H9 (cell line): ENCODE results near the gene NUTM2B. TPM values are rescaled to one million over a fixed set of nuclear protein-coding genes. Genes with fewer than 3 reads are reported as not detected.
"Not testable (repeated sequence)": the region's sequence is repeated elsewhere in the genome, so short reads cannot be mapped to it uniquely, and the experiment has no call there.

Experiments used
- DNase-seq: peaks from one replicate; pipeline ENCODE4 v3.0.0-alpha.2; 2017
- H2AFZ ChIP-seq: one replicate; pipeline ENCODE4 v1.6.1; 2013; ENCODE audit warnings: mild to moderate bottlenecking, low read length, control low read depth, moderate library complexity
- H2AK5ac ChIP-seq: 2 replicates; pipeline ENCODE4 v1.6.1; 2013; ENCODE audit warnings: low read length, control low read depth, mixed read lengths; ENCODE audit not compliant: insufficient read length
- H2BK120ac ChIP-seq: one replicate; pipeline ENCODE4 v1.6.1; 2013; ENCODE audit warnings: low read depth, mild to moderate bottlenecking, low read length, control low read depth, inconsistent platforms; ENCODE audit not compliant: poor library complexity, severe bottlenecking
- H2BK12ac ChIP-seq: 2 replicates; pipeline ENCODE4 v1.6.1; 2013; ENCODE audit warnings: low read length, control low read depth, mixed read lengths, low read depth; ENCODE audit not compliant: insufficient read length
- H2BK15ac ChIP-seq: 2 replicates; pipeline ENCODE4 v1.6.1; 2013; ENCODE audit warnings: low read depth, low read length, control low read depth
- H2BK20ac ChIP-seq: one replicate; pipeline ENCODE4 v1.6.1; 2013; ENCODE audit warnings: low read depth, mild to moderate bottlenecking, low read length, control low read depth, inconsistent platforms; ENCODE audit not compliant: poor library complexity, severe bottlenecking
- H2BK5ac ChIP-seq: 2 replicates; pipeline ENCODE4 v1.6.1; 2013; ENCODE audit warnings: low read length, control low read depth, mixed read lengths; ENCODE audit not compliant: insufficient read length
- H3K14ac ChIP-seq: 2 replicates; pipeline ENCODE4 v1.6.1; 2013; ENCODE audit warnings: low read length, control low read depth; ENCODE audit not compliant: insufficient read depth
- H3K18ac ChIP-seq: 2 replicates; pipeline ENCODE4 v1.6.1; 2013; ENCODE audit warnings: low read depth, mild to moderate bottlenecking, mixed read lengths, low read length, control low read depth; ENCODE audit not compliant: insufficient read length
- H3K23ac ChIP-seq: 2 replicates; pipeline ENCODE4 v1.6.1; 2013; ENCODE audit warnings: low read length, control low read depth, mixed read lengths, low read depth; ENCODE audit not compliant: insufficient read length
- H3K23me2 ChIP-seq: 2 replicates; pipeline ENCODE4 v1.6.1; 2013; ENCODE audit warnings: low read depth, mild to moderate bottlenecking, mixed read lengths, low read length, control low read depth; ENCODE audit not compliant: insufficient read length, poor library complexity, severe bottlenecking
- H3K27ac ChIP-seq: 2 replicates; pipeline ENCODE4 v1.5.1; 2013; ENCODE audit warnings: low read length, control low read depth, mixed read lengths, low read depth; ENCODE audit not compliant: insufficient read length
- H3K27me3 ChIP-seq: 2 replicates; pipeline ENCODE4 v1.6.1; 2013; ENCODE audit warnings: low read length, control low read depth, inconsistent platforms; ENCODE audit not compliant: insufficient read depth
- H3K4ac ChIP-seq: 2 replicates; pipeline ENCODE4 v1.6.1; 2013; ENCODE audit warnings: low read depth, mild to moderate bottlenecking, control low read depth, inconsistent platforms, low read length, moderate library complexity
- H3K4me1 ChIP-seq: 2 replicates; pipeline ENCODE4 v1.6.1; 2013; ENCODE audit warnings: low read length, control low read depth, inconsistent platforms; ENCODE audit not compliant: insufficient read depth
- H3K4me2 ChIP-seq: 2 replicates; pipeline ENCODE4 v1.6.1; 2013; ENCODE audit warnings: low read length, control low read depth, mixed read lengths; ENCODE audit not compliant: insufficient read length, insufficient read depth
- H3K56ac ChIP-seq: 2 replicates; pipeline ENCODE4 v1.6.1; 2013; ENCODE audit warnings: low read depth, mild to moderate bottlenecking, mixed read lengths, low read length, control low read depth; ENCODE audit not compliant: insufficient read length
- H3K79me1 ChIP-seq: 2 replicates; pipeline ENCODE4 v1.6.1; 2013; ENCODE audit warnings: low read depth, mild to moderate bottlenecking, moderate library complexity, low read length, control low read depth, inconsistent platforms; ENCODE audit not compliant: insufficient read depth, poor library complexity, severe bottlenecking
- H3K79me2 ChIP-seq: 2 replicates; pipeline ENCODE4 v1.6.1; 2013; ENCODE audit warnings: low read length, control low read depth, inconsistent platforms; ENCODE audit not compliant: insufficient read depth
- H3K9ac ChIP-seq: 2 replicates; pipeline ENCODE4 v1.6.1; 2013; ENCODE audit warnings: low read length, control low read depth, mixed read lengths; ENCODE audit not compliant: insufficient read length; ENCODE audit errors: extremely low read depth
- H3K9me3 ChIP-seq: one replicate; pipeline ENCODE4 v1.6.1; 2013; ENCODE audit warnings: low read depth, low read length, inconsistent platforms; ENCODE audit not compliant: control insufficient read depth
- H3T11ph ChIP-seq: one replicate; pipeline ENCODE4 v1.6.1; 2013; ENCODE audit warnings: mild to moderate bottlenecking, low read length, control low read depth, inconsistent platforms
- H4K20me1 ChIP-seq: one replicate; pipeline ENCODE4 v1.6.1; 2013; ENCODE audit not compliant: control insufficient read depth, insufficient read length, insufficient read depth
- H4K5ac ChIP-seq: 2 replicates; pipeline ENCODE4 v1.6.1; 2013; ENCODE audit warnings: low read depth, mild to moderate bottlenecking, mixed read lengths, low read length, control low read depth; ENCODE audit not compliant: insufficient read length
- H4K8ac ChIP-seq: replicated peaks from 2 replicates; pipeline ENCODE4 v1.6.1; 2013; ENCODE audit warnings: low read length, control low read depth, mixed read lengths, low read depth; ENCODE audit not compliant: insufficient read length
- H4K91ac ChIP-seq: 2 replicates; pipeline ENCODE4 v1.6.1; 2013; ENCODE audit warnings: low read depth, mild to moderate bottlenecking, moderate library complexity, mixed read lengths, low read length, control low read depth; ENCODE audit not compliant: insufficient read length
- H3K27ac Mint-ChIP-seq, 3 experiments: 2 replicates in 2 of 3; 3 replicates in 1 of 3; pipeline ENCODE4 v1.8.0; 2020 to 2021; ENCODE audit warnings: mixed read lengths in 3 of 3, mild to moderate bottlenecking in 1 of 3, moderate library complexity in 1 of 3
- H3K27me3 Mint-ChIP-seq: 2 replicates; pipeline ENCODE4 v1.8.0; 2021; ENCODE audit warnings: low read depth, mild to moderate bottlenecking, moderate library complexity, mixed read lengths
- H3K36me3 Mint-ChIP-seq, 3 experiments: 2 replicates in 2 of 3; 3 replicates in 1 of 3; pipeline ENCODE4 v1.8.0; 2020 to 2021; ENCODE audit warnings: low read depth in 3 of 3, mixed read lengths in 3 of 3; ENCODE audit not compliant: insufficient read depth in 1 of 3
- H3K4me1 Mint-ChIP-seq, 2 experiments: 2 replicates each; pipeline ENCODE4 v1.8.0; 2020; ENCODE audit warnings: mixed read lengths in 2 of 2
- H3K4me3 Mint-ChIP-seq, 2 experiments: 2 replicates in 1 of 2; 3 replicates in 1 of 2; pipeline ENCODE4 v1.8.0; 2020 to 2021; ENCODE audit warnings: mild to moderate bottlenecking in 2 of 2, mixed read lengths in 2 of 2, moderate library complexity in 1 of 2
- H3K9me3 Mint-ChIP-seq, 2 experiments: 2 replicates in 1 of 2; 3 replicates in 1 of 2; pipeline ENCODE4 v1.8.0; 2020; ENCODE audit warnings: mild to moderate bottlenecking in 2 of 2, mixed read lengths in 2 of 2, moderate library complexity in 1 of 2
- WGBS: extraction: QIAGEN DNeasy Blood & Tissue Kit; methylation state at CpG from one replicate; pipeline ENCODE4 v1.1.7; 2013; ENCODE audit warnings: missing lambda C conversion rate, low lambda C conversion rate, mixed read lengths; ENCODE audit not compliant: insufficient read length; ENCODE audit errors: extremely low coverage; 5-methylcytosine and 5-hydroxymethylcytosine counted together
- long read RNA-seq: library from polyadenylated mRNA; unstranded; transcript quantifications from one replicate; pipeline ENCODE4 v2.0.0, GENCODE V29; 2020
- total RNA-seq: library from RNA; stranded (reverse); gene quantifications from 2 replicates; pipeline ENCODE4 v1.2.1, GENCODE V29; 2021

NUTM2B gene, protein sequence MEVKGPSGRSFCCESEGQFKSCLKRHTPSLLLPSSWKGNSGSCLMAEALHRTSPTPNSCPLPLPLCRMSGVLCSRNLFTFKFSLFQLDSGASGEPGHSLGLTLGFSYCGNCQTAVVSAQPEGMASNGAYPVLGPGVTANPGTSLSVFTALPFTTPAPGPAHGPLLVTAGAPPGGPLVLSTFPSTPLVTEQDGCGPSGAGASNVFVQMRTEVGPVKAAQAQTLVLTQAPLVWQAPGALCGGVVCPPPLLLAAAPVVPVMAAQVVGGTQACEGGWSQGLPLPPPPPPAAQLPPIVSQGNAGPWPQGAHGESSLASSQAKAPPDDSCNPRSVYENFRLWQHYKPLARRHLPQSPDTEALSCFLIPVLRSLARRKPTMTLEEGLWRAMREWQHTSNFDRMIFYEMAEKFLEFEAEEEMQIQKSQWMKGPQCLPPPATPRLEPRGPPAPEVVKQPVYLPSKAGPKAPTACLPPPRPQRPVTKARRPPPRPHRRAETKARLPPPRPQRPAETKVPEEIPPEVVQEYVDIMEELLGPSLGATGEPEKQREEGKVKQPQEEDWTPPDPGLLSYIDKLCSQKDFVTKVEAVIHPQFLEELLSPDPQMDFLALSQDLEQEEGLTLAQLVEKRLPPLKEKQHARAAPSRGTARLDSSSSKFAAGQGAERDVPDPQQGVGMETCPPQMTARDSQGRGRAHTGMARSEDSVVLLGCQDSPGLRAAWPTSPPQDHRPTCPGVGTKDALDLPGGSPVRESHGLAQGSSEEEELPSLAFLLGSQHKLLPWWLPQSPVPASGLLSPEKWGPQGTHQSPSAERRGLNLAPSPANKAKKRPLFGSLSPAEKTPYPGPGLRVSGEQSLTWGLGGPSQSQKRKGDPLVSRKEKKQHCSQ
- 0.07 and 0.46 TPM in 2 replicates for total RNA-seq
- long read RNA-seq = 0 reads

DNA sequence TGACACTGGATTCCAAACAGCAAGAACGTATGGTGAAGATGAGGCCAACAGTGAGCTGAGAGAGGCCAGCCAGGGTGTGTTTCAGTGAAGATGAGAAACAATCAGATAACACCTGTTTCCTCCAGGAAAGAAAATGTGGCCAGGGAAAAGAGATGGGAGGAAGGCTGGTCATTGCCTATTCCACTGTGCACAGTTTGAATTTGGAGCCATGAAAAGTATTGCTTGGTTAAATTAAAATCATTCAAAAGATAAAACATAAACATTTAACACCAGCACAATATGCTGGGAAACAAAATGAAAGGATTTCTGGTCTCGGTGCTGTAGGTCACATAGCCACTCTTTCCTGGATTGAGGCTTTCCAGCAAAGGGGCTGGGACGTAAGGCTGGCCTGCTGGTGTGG is at the start of gene NUTM2B:
NUTM2B (plus strand) TSS at position 301 of the 400 bp plus-strand sequence. CDS start 383 bp downstream, outside the sequence.
- not testable (repeated sequence) for H3K4me1 ChIP-seq, H3T11ph ChIP-seq, H3K14ac ChIP-seq, H3K23me2 ChIP-seq, H3K27ac ChIP-seq, H3K4ac ChIP-seq, H2BK12ac ChIP-seq, DNase-seq, H2AK5ac ChIP-seq, H3K79me1 ChIP-seq, H3K79me2 ChIP-seq, H3K9me3 ChIP-seq, H4K8ac ChIP-seq, H2AFZ ChIP-seq, H3K18ac ChIP-seq, H3K27ac Mint-ChIP-seq, H3K27me3 ChIP-seq, H4K20me1 ChIP-seq, H3K4me1 Mint-ChIP-seq, H3K23ac ChIP-seq, H2BK5ac ChIP-seq, H3K56ac ChIP-seq, H3K36me3 Mint-ChIP-seq, H3K27me3 Mint-ChIP-seq, H3K9me3 Mint-ChIP-seq, H3K4me3 Mint-ChIP-seq, H2BK15ac ChIP-seq, H4K91ac ChIP-seq, H3K4me2 ChIP-seq, H2BK20ac ChIP-seq, H2BK120ac ChIP-seq, H3K9ac ChIP-seq, H4K5ac ChIP-seq
- WGBS = no CpG with 5 or more reads among the region's 3 CpGs

DNA sequence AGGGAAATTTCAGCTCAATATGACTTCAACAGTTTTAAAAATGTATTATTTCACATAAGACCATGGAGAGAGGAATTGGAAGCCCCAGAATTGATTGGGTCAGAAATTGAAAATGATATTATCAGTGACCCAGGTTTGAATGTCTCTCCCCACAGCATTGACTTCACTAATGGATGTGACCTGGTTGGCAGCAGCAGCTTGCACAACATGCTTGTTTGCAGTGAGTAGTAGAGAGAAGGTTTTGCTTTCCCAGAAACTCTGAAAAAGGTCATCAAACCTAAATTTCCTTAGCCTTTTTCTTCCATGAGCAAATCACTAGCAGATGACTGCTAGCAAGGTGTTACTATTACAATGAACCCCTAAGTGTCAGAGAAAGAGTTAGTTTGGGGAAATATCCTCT is 39.7 kb upstream of the NUTM2B start:
- not testable (repeated sequence) for H4K5ac ChIP-seq, H3K27ac Mint-ChIP-seq, H3K14ac ChIP-seq, H3K4me1 Mint-ChIP-seq, H4K20me1 ChIP-seq, H3K4ac ChIP-seq, H2AK5ac ChIP-seq, H2BK5ac ChIP-seq, H3K27ac ChIP-seq, H3K79me1 ChIP-seq, DNase-seq, H3K9ac ChIP-seq, H3K27me3 Mint-ChIP-seq, H2BK12ac ChIP-seq, H3K4me2 ChIP-seq, H3K36me3 Mint-ChIP-seq, H3K4me3 Mint-ChIP-seq, H2BK20ac ChIP-seq, H3K9me3 ChIP-seq, H3K9me3 Mint-ChIP-seq, H3T11ph ChIP-seq, H3K27me3 ChIP-seq, H3K79me2 ChIP-seq, H3K18ac ChIP-seq, H4K8ac ChIP-seq, H2AFZ ChIP-seq, H2BK120ac ChIP-seq, H4K91ac ChIP-seq, H2BK15ac ChIP-seq, H3K23ac ChIP-seq, H3K23me2 ChIP-seq, H3K4me1 ChIP-seq, H3K56ac ChIP-seq
